HCT116 (cell line): ENCODE results near the gene DAAM2.

Experiments
- EZH2 ChIP-seq: fragments of 200-600 bp; sonication (generic); IDR thresholded peaks from 2 replicates; pipeline ENCODE4 v1.6.1; 2017; ENCODE audit warnings: antibody characterized with exemption, mixed run types
- JUND ChIP-seq: IDR thresholded peaks from 2 replicates; pipeline ENCODE4 v1.6.1; 2012
- POLR2A ChIP-seq: IDR thresholded peaks from 2 replicates; pipeline ENCODE4 v1.7.0; 2011; ENCODE audit warnings: borderline replicate concordance; ENCODE audit not compliant: insufficient read depth, insufficient read length; ENCODE audit errors: extremely low read depth
- TF ChIP-seq, protein P1 (sequence below), 3 experiments: fragments of 200-600 bp in 1 of 3; sonication (generic) in 1 of 3; IDR thresholded peaks in 2 of 3; conservative IDR thresholded peaks in 1 of 3; 2 replicates each; pipeline ENCODE4 v1.5.1; 2012 to 2017; ENCODE audit warnings: low read depth in 2 of 3, low read length in 2 of 3, antibody characterized with exemption in 1 of 3, borderline replicate concordance in 1 of 3, control low read depth in 1 of 3, mild to moderate bottlenecking in 1 of 3, mixed read lengths in 1 of 3, mixed run types in 1 of 3, moderate library complexity in 1 of 3; ENCODE audit not compliant: insufficient read depth in 1 of 3
- TF ChIP-seq, protein P2 (sequence below): IDR thresholded peaks from 2 replicates; pipeline ENCODE4 v1.6.1; 2012

DNA sequence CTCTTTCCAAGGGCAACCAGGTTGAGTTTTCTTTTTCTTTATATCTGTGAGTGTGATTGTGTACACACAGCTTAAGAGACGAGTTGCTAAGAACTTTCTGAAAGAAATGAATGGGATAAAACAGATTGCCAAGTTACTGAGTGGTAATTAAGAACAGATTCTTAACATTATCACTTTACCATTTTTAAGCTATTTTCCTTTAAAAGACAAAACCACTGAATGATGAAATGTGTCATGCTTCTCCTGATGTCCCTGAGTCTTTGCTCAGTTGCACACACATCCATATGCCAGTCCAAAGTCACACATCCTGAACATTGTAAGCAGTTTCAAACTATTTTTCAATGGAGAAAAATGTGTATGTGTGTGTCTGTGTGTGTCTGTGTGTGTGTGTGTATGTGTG, 5.5 kb upstream of the DAAM2 start:
- TF ChIP-seq, protein P1, sequence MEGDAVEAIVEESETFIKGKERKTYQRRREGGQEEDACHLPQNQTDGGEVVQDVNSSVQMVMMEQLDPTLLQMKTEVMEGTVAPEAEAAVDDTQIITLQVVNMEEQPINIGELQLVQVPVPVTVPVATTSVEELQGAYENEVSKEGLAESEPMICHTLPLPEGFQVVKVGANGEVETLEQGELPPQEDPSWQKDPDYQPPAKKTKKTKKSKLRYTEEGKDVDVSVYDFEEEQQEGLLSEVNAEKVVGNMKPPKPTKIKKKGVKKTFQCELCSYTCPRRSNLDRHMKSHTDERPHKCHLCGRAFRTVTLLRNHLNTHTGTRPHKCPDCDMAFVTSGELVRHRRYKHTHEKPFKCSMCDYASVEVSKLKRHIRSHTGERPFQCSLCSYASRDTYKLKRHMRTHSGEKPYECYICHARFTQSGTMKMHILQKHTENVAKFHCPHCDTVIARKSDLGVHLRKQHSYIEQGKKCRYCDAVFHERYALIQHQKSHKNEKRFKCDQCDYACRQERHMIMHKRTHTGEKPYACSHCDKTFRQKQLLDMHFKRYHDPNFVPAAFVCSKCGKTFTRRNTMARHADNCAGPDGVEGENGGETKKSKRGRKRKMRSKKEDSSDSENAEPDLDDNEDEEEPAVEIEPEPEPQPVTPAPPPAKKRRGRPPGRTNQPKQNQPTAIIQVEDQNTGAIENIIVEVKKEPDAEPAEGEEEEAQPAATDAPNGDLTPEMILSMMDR (IDR thresholded peaks at IDR 0.05 in 2 of 3, conservative IDR thresholded peaks at IDR 0.05 in 1 of 3; ENCODE audit: borderline replicate concordance in 1 of 3, insufficient read depth in 1 of 3, low read depth in 2 of 3, low read length in 2 of 3): no peak
- TF ChIP-seq, protein P2, sequence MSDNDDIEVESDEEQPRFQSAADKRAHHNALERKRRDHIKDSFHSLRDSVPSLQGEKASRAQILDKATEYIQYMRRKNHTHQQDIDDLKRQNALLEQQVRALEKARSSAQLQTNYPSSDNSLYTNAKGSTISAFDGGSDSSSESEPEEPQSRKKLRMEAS: no peak
- no peak for TF ChIP-seq JUND
- TF ChIP-seq EZH2: no peak
- no peak for TF ChIP-seq POLR2A
